Trophoblast cell (in vitro differentiated cells and primary cell): ENCODE data around the gene PCK1.

ENCODE experiments used
- DNase-seq, 2 donors: peaks; one replicate each; pipeline ENCODE4 v3.0.0-alpha.2; 2016
- H2AFZ ChIP-seq: 2 replicates; pipeline ENCODE4 v1.6.1; 2013; ENCODE audit warnings: low read length, moderate library complexity, mild to moderate bottlenecking; ENCODE audit not compliant: insufficient read depth, poor library complexity
- H2AK5ac ChIP-seq: 2 replicates; pipeline ENCODE4 v1.6.1; 2013; ENCODE audit warnings: mild to moderate bottlenecking, low read length
- H2BK120ac ChIP-seq: 2 replicates; pipeline ENCODE4 v1.6.1; 2013; ENCODE audit warnings: low read length, mild to moderate bottlenecking, moderate library complexity; ENCODE audit not compliant: insufficient read depth, poor library complexity
- H2BK12ac ChIP-seq: 2 replicates; pipeline ENCODE4 v1.6.1; 2013; ENCODE audit warnings: mild to moderate bottlenecking, low read length, moderate library complexity
- H2BK5ac ChIP-seq: 2 replicates; pipeline ENCODE4 v1.6.1; 2013; ENCODE audit warnings: low read length, low read depth, moderate library complexity, mild to moderate bottlenecking; ENCODE audit not compliant: poor library complexity
- H3K14ac ChIP-seq: 2 replicates; pipeline ENCODE4 v1.6.1; 2013; ENCODE audit warnings: mild to moderate bottlenecking, low read length
- H3K18ac ChIP-seq: 2 replicates; pipeline ENCODE4 v1.6.1; 2013; ENCODE audit warnings: mild to moderate bottlenecking, low read length
- H3K23ac ChIP-seq: 2 replicates; pipeline ENCODE4 v1.6.1; 2013; ENCODE audit warnings: low read length
- H3K27ac ChIP-seq: 2 replicates; pipeline ENCODE4 v1.5.1; 2013; ENCODE audit warnings: low read depth, mild to moderate bottlenecking, inconsistent platforms, low read length, moderate library complexity
- H3K27me3 ChIP-seq: 2 replicates; pipeline ENCODE4 v1.6.1; 2013; ENCODE audit warnings: inconsistent platforms, mild to moderate bottlenecking, low read length, moderate library complexity; ENCODE audit not compliant: insufficient read depth
- H3K36me3 ChIP-seq, 2 experiments: 1 replicate in 1 of 2; 2 replicates in 1 of 2; pipeline ENCODE4 v1.6.1; 2013; ENCODE audit warnings: low read length in 2 of 2, mild to moderate bottlenecking in 2 of 2, moderate library complexity in 1 of 2; ENCODE audit not compliant: insufficient read depth in 2 of 2, control insufficient read depth in 1 of 2
- H3K4ac ChIP-seq: 2 replicates; pipeline ENCODE4 v1.6.1; 2013; ENCODE audit warnings: low read depth, mild to moderate bottlenecking, low read length, moderate library complexity
- H3K4me1 ChIP-seq, 2 experiments: 1 replicate in 1 of 2; 2 replicates in 1 of 2; pipeline ENCODE4 v1.6.1; 2013; ENCODE audit warnings: low read length in 2 of 2, mild to moderate bottlenecking in 2 of 2, moderate library complexity in 1 of 2; ENCODE audit not compliant: insufficient read depth in 2 of 2, control insufficient read depth in 1 of 2
- H3K4me2 ChIP-seq: 2 replicates; pipeline ENCODE4 v1.6.1; 2013; ENCODE audit warnings: inconsistent platforms, mild to moderate bottlenecking, low read length, moderate library complexity
- H3K4me3 ChIP-seq: 2 replicates; pipeline ENCODE4 v1.5.1; 2013; ENCODE audit warnings: mild to moderate bottlenecking, low read depth, low read length, inconsistent platforms
- H3K79me1 ChIP-seq: one replicate; pipeline ENCODE4 v1.6.1; 2013; ENCODE audit warnings: low read length
- H3K79me2 ChIP-seq: 2 replicates; pipeline ENCODE4 v1.6.1; 2013; ENCODE audit warnings: low read length, mild to moderate bottlenecking; ENCODE audit not compliant: control insufficient read depth, insufficient read depth, poor library complexity
- H3K9ac ChIP-seq: 2 replicates; pipeline ENCODE4 v1.6.1; 2013; ENCODE audit warnings: mild to moderate bottlenecking, low read length
- H3K9me3 ChIP-seq: 2 replicates; pipeline ENCODE4 v1.6.1; 2013; ENCODE audit warnings: low read depth, mild to moderate bottlenecking, control low read depth, inconsistent platforms, low read length; ENCODE audit not compliant: insufficient read depth
- H4K12ac ChIP-seq: 2 replicates; pipeline ENCODE4 v1.6.1; 2013; ENCODE audit warnings: low read depth, mild to moderate bottlenecking, low read length, moderate library complexity
- H4K8ac ChIP-seq: 2 replicates; pipeline ENCODE4 v1.6.1; 2013; ENCODE audit warnings: low read depth, mild to moderate bottlenecking, low read length, moderate library complexity
- H4K91ac ChIP-seq: one replicate; pipeline ENCODE4 v1.6.1; 2013; ENCODE audit warnings: low read depth, mild to moderate bottlenecking, low read length, moderate library complexity
- WGBS: extraction: QIAGEN DNeasy Blood & Tissue Kit; methylation state at CpG from one replicate; pipeline ENCODE4 v1.1.7; 2013; ENCODE audit warnings: missing lambda C conversion rate; ENCODE audit not compliant: insufficient read length, insufficient coverage; ENCODE audit errors: extremely low coverage; 5-methylcytosine and 5-hydroxymethylcytosine counted together

Gene PCK1

GRCh38 chr20:57530327-57530981 is 30.5 kb upstream of the PCK1 start:
- Histone ChIP-seq H3K9ac (no peak overlapping the region), H3K4me1 (no peaks in the 10 kb centered on the region), H3K4ac (no peak overlapping the region), H3K79me1 (no peaks in the 10 kb centered on the region), H3K9me3 (peaks cover 3% of the 10 kb centered on the region), H2BK5ac (no peak overlapping the region), H2BK120ac (no peak overlapping the region), H2AK5ac (no peak overlapping the region), H3K4me3 (no peak overlapping the region), H3K23ac (no peak overlapping the region), H2AFZ (no peak overlapping the region), H3K36me3 (no peaks in the 10 kb centered on the region), H3K14ac (no peak overlapping the region), H3K18ac (no peak overlapping the region), H3K4me2 (no peak overlapping the region), H4K8ac (no peak overlapping the region), H4K91ac (no peak overlapping the region), H4K12ac (no peak overlapping the region), H3K79me2 (no peaks in the 10 kb centered on the region), H3K27ac (no peak overlapping the region), H2BK12ac (no peak overlapping the region), H3K27me3 (no peaks in the 10 kb centered on the region)
- no CpG with 5 or more reads among the region's 4 CpGs for WGBS
- no peak for DNase-seq

DNA sequence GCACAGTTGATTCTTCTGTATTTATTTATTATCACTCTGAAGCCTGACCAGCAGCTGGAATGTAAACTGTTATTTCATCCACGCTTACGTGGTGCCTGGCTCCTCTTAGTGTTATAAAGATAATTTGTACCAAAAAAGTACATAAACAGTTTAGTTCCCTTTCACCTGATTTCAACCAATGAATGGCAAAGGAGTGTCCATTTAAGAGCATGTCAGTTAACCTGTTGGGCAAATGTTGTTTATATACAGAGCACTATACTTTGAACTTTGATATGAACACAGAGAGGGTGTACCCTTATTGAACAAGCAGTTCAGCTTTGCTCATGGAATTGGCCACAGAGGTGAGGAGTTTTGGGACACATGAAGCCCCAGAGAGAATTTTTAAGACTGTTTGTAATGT is 28.8 kb upstream of the PCK1 start:
- Histone ChIP-seq H3K79me2 (no peaks in the 10 kb centered on the region), H3K27ac (no peak overlapping the region), H3K4ac (no peak overlapping the region), H3K9me3 (peaks cover 4% of the 10 kb centered on the region), H3K4me1 (no peaks in the 10 kb centered on the region), H3K9ac (no peak overlapping the region), H3K36me3 (no peaks in the 10 kb centered on the region), H3K79me1 (no peaks in the 10 kb centered on the region), H2AFZ (no peak overlapping the region), H4K91ac (no peak overlapping the region), H3K18ac (no peak overlapping the region), H4K8ac (no peak overlapping the region), H3K4me2 (no peak overlapping the region), H2BK5ac (no peak overlapping the region), H2AK5ac (no peak overlapping the region), H3K14ac (no peak overlapping the region), H2BK120ac (no peak overlapping the region), H2BK12ac (no peak overlapping the region), H4K12ac (no peak overlapping the region), H3K23ac (no peak overlapping the region), H3K27me3 (no peaks in the 10 kb centered on the region), H3K4me3 (no peak overlapping the region)
- WGBS = no CpG with 5 or more reads among the region's 2 CpGs
- no peak for DNase-seq

DNA sequence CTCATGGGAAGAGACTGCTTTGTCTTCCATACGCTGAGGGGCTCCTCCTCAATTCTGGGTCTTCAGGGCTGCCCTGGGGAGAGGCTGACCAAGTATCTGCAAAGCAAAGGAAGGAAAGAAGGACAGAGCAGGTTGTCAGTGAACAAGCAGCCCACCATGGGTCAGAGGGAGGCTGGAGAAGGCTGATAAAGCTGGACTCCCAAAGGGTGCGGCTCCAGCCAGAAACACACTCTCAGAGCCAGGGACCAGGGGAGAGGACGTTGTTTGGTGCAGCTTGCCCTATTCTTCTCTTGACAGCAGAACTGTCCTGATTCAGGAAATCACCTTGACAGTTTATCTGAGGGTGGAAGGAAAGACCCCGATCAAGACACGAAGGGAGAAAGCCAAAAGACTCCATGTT is 25.6 kb upstream of the PCK1 start:
- no CpG with 5 or more reads among the region's 5 CpGs for WGBS
- Histone ChIP-seq H3K36me3 (no peaks in the 10 kb centered on the region), H2AK5ac (no peak overlapping the region), H3K9me3 (peaks cover 9% of the 10 kb centered on the region), H3K18ac (no peak overlapping the region), H3K4me2 (no peak overlapping the region), H2BK120ac (no peak overlapping the region), H3K9ac (no peak overlapping the region), H3K23ac (no peak overlapping the region), H4K12ac (no peak overlapping the region), H3K4me1 (no peaks in the 10 kb centered on the region), H3K4ac (no peak overlapping the region), H3K79me2 (no peaks in the 10 kb centered on the region), H3K27ac (no peak overlapping the region), H3K79me1 (no peaks in the 10 kb centered on the region), H3K14ac (no peak overlapping the region), H2BK5ac (no peak overlapping the region), H2AFZ (no peak overlapping the region), H4K8ac (no peak overlapping the region), H3K27me3 (no peaks in the 10 kb centered on the region), H4K91ac (no peak overlapping the region), H2BK12ac (no peak overlapping the region), H3K4me3 (no peak overlapping the region)
- DNase-seq = no peak

DNA sequence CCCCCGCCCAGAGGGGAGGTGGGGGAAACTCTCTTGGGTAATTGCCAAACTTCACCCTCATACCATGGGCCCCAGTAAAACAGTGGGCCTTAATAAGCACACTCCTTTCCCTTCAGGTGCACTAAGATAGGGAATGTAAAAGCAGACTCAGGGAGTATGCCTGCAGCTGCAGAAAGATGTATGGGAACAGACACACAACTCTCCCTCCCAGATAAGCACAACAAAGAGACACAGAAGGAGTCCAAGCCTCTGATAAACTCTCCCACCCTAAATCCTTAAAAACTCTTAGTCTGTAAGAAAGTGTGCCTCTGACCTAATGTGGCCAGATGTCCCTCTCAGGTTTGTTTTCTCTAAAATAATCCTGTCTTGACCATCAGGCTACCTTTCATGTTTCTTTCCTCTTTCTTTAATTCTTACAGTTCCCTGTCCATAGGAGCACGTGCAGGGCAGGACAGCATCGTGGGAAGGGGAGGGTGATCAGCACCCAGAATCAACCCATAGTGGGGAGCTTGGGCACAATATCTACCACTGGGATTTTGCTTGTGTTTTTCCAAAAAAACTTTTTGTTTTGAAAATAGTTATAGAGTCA is 24.7 kb upstream of the PCK1 start:
- no peak overlapping the region for H4K8ac ChIP-seq
- no CpG with 5 or more reads among the region's 3 CpGs for WGBS
- H2BK5ac ChIP-seq = no peak overlapping the region
- H3K27ac ChIP-seq = no peak overlapping the region
- no peaks in the 10 kb centered on the region for H3K4me1 ChIP-seq
- H3K79me2 ChIP-seq = no peaks in the 10 kb centered on the region
- no peak overlapping the region for H3K4ac ChIP-seq
- H2AK5ac ChIP-seq = no peak overlapping the region
- H3K79me1 ChIP-seq = no peaks in the 10 kb centered on the region
- H2BK12ac ChIP-seq = no peak overlapping the region
- no peaks in the 10 kb centered on the region for H3K36me3 ChIP-seq
- no peak overlapping the region for H3K9ac ChIP-seq
- H2AFZ ChIP-seq = no peak overlapping the region
- no peak overlapping the region for H3K18ac ChIP-seq
- H3K9me3 ChIP-seq = peaks cover 9% of the 10 kb centered on the region
- H3K27me3 ChIP-seq = no peaks in the 10 kb centered on the region
- no peak for DNase-seq
- no peak overlapping the region for H2BK120ac ChIP-seq
- no peak overlapping the region for H3K23ac ChIP-seq
- H3K4me3 ChIP-seq = no peak overlapping the region
- H4K12ac ChIP-seq = no peak overlapping the region
- no peak overlapping the region for H3K14ac ChIP-seq
- no peak overlapping the region for H3K4me2 ChIP-seq
- no peak overlapping the region for H4K91ac ChIP-seq
